ENCODE results near the gene TMEM250. TPM values are rescaled to one million over a fixed set of nuclear protein-coding genes. Genes with fewer than 3 reads are reported as not detected.
A peak's percentile ranks its signal among the peaks of the same experiment; 100 is the strongest.

Gene TMEM250
- total and polyA plus RNA-seq, 5 donors from 2014 or later = 21.5 to 55.6 (median 45.6) TPM

DNA sequence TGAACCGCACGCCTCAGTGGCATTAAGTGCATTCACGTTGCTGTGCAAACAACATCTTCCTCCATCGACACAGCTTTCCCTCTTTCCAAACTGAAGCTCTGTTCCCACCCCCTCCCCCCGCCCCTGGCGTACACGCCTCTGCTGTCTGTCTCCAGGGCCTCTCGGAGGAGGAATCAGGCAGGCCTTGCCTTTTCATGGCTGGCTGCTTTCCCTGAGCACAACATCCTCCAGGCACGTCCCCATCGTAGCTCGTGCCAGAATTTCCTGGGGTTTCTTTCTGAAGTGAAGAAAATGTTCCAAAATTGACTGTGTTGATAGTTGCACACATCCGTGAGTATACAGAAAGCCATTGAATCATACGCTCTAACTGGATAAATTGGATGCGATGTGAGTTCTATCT is 22.3 kb upstream of the TMEM250 start:
- Mint-ChIP-seq H3K4me3 (no peak overlapping the region), H3K27me3 (peaks cover 5% of the 10 kb centered on the region), H3K27ac (no peak overlapping the region), H3K36me3 (no peaks in the 10 kb centered on the region), H3K9me3 (peaks cover 0 to 3% (median 0%) of the 10 kb centered on the region in 7 donors), H3K4me1 (no peaks in the 10 kb centered on the region)
- Histone ChIP-seq H3K4me1 (ENCODE audit: control insufficient read depth, insufficient read depth, low read length, poor library complexity, severe bottlenecking) (no peaks in the 10 kb centered on the region), H3K27me3 (ENCODE audit: control insufficient read depth, insufficient read depth, low read length) (no peaks in the 10 kb centered on the region), H3K9me3 (ENCODE audit: control insufficient read depth in 2 of 2, low read length in 2 of 2) (no peaks in the 10 kb centered on the region), H3K36me3 (ENCODE audit: control insufficient read depth, insufficient read depth, low read length) (no peaks in the 10 kb centered on the region), H3K27ac (ENCODE audit: insufficient read depth, low read length, poor library complexity, severe bottlenecking) (no peak overlapping the region), H3K4me3 (ENCODE audit: low read depth, low read length) (no peak overlapping the region)
- no peak for ATAC-seq (ENCODE audit: low read depth in 2 of 2)
- no peak for DNase-seq

- Histone ChIP-seq H3K27me3 (ENCODE audit: control insufficient read depth, insufficient read depth, low read length) (no peaks in the 10 kb centered on the region), H3K36me3 (ENCODE audit: control insufficient read depth, insufficient read depth, low read length) (no peaks in the 10 kb centered on the region), H3K9me3 (ENCODE audit: control insufficient read depth in 2 of 2, low read length in 2 of 2) (no peaks in the 10 kb centered on the region), H3K27ac (ENCODE audit: insufficient read depth, low read length, poor library complexity, severe bottlenecking) (no peak overlapping the region), H3K4me3 (ENCODE audit: low read depth, low read length) (no peak overlapping the region), H3K4me1 (ENCODE audit: control insufficient read depth, insufficient read depth, low read length, poor library complexity, severe bottlenecking) (no peaks in the 10 kb centered on the region)
- Mint-ChIP-seq H3K4me3 (no peak overlapping the region), H3K9me3 (peaks cover 0 to 3% (median 0%) of the 10 kb centered on the region in 7 donors), H3K27ac (no peak overlapping the region), H3K4me1 (no peaks in the 10 kb centered on the region), H3K36me3 (no peaks in the 10 kb centered on the region), H3K27me3 (peaks cover 9% of the 10 kb centered on the region)
- ATAC-seq (ENCODE audit: low read depth in 2 of 2) (no peak), DNase-seq (no peak)
Observed at GRCh38 chr9:136140046-136140445, 21.4 kb upstream of the TMEM250 start.

- Histone ChIP-seq H3K27ac (ENCODE audit: insufficient read depth, low read length, poor library complexity, severe bottlenecking) (no peak overlapping the region), H3K9me3 (ENCODE audit: control insufficient read depth in 2 of 2, low read length in 2 of 2) (no peaks in the 10 kb centered on the region), H3K36me3 (ENCODE audit: control insufficient read depth, insufficient read depth, low read length) (no peaks in the 10 kb centered on the region), H3K27me3 (ENCODE audit: control insufficient read depth, insufficient read depth, low read length) (no peaks in the 10 kb centered on the region), H3K4me3 (ENCODE audit: low read depth, low read length) (no peak overlapping the region), H3K4me1 (ENCODE audit: control insufficient read depth, insufficient read depth, low read length, poor library complexity, severe bottlenecking) (no peaks in the 10 kb centered on the region)
- no peak overlapping the region for H3K4me3 Mint-ChIP-seq
- H3K36me3 Mint-ChIP-seq = no peaks in the 10 kb centered on the region
- peaks cover 0 to 3% (median 0%) of the 10 kb centered on the region in 7 donors for H3K9me3 Mint-ChIP-seq
- DNase-seq (peak in 2 of 3 donors; percentile 15 to 49), ATAC-seq (ENCODE audit: low read depth in 2 of 2) (no peak)
- H3K27ac Mint-ChIP-seq = no peak overlapping the region
- peaks cover 0 to 8% (median 0%) of the 10 kb centered on the region in 4 donors for H3K4me1 Mint-ChIP-seq
- peaks cover 23% of the 10 kb centered on the region for H3K27me3 Mint-ChIP-seq
Observed at GRCh38 chr9:136138566-136138965, 19.9 kb upstream of the TMEM250 start.

GRCh38 chr9:136137321-136138265 is 18.9 kb upstream of the TMEM250 start:
- H3K27me3 Mint-ChIP-seq = peaks cover 23% of the 10 kb centered on the region
- no peaks in the 10 kb centered on the region for H3K36me3 Mint-ChIP-seq
- Histone ChIP-seq H3K27me3 (ENCODE audit: control insufficient read depth, insufficient read depth, low read length) (no peaks in the 10 kb centered on the region), H3K4me3 (ENCODE audit: low read depth, low read length) (no peak overlapping the region), H3K4me1 (ENCODE audit: control insufficient read depth, insufficient read depth, low read length, poor library complexity, severe bottlenecking) (peaks cover 7% of the 10 kb centered on the region), H3K9me3 (ENCODE audit: control insufficient read depth in 2 of 2, low read length in 2 of 2) (no peaks in the 10 kb centered on the region), H3K36me3 (ENCODE audit: control insufficient read depth, insufficient read depth, low read length) (no peaks in the 10 kb centered on the region), H3K27ac (ENCODE audit: insufficient read depth, low read length, poor library complexity, severe bottlenecking) (no peak overlapping the region)
- H3K9me3 Mint-ChIP-seq = peaks cover 0 to 3% (median 0%) of the 10 kb centered on the region in 7 donors
- no peak overlapping the region for H3K4me3 Mint-ChIP-seq
- no peak for DNase-seq
- ATAC-seq (ENCODE audit: low read depth in 2 of 2) = no peak
- peaks cover 0 to 10% (median 0%) of the 10 kb centered on the region in 4 donors for H3K4me1 Mint-ChIP-seq
- H3K27ac Mint-ChIP-seq = no peak overlapping the region

DNA sequence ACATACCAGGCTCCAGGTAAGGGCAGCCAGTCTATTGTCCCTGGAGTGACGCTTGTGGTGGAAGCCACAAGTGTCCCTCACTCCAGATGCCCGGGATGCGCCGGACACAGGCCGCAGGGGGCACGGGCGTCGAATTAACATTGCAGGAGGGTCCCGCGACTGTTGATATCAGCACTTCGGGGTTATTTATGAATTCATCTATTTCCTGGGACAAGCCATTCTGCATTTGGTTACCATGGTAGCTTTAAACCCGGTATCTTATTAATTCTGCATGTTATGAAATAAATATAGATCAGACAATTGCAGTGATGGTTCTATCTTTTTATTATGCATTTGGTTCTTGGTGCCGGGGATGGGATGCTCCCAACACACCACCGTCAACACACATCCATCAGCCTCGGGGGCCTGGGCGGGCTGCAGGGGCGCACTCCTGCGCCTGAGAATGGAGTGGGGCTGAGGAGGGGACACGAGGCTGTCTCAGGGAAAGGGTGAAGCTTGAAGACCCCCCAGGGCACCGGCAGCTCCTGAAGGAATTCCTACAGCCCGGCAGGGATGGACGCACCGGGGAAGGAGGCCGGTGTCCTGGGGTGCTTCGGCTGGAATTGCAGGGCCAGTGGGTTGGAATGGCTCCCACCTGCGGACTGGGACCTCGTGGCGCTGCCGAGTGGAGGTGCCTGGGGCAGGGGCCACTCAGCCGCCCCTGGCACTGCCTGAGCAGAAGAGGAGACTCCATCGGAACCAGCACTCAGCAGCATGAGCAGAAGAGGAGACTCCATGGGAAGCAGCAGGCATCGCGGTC is 17.7 kb upstream of the TMEM250 start:
- Histone ChIP-seq H3K4me3 (ENCODE audit: low read depth, low read length) (no peak overlapping the region), H3K9me3 (ENCODE audit: control insufficient read depth in 2 of 2, low read length in 2 of 2) (no peaks in the 10 kb centered on the region), H3K4me1 (ENCODE audit: control insufficient read depth, insufficient read depth, low read length, poor library complexity, severe bottlenecking) (peaks cover 9% of the 10 kb centered on the region), H3K27me3 (ENCODE audit: control insufficient read depth, insufficient read depth, low read length) (no peaks in the 10 kb centered on the region), H3K27ac (ENCODE audit: insufficient read depth, low read length, poor library complexity, severe bottlenecking) (no peak overlapping the region), H3K36me3 (ENCODE audit: control insufficient read depth, insufficient read depth, low read length) (no peaks in the 10 kb centered on the region)
- ATAC-seq (ENCODE audit: low read depth in 2 of 2) (no peak), DNase-seq (no peak)
- peaks cover 0 to 1% (median 0%) of the 10 kb centered on the region in 7 donors for H3K9me3 Mint-ChIP-seq
- no peak overlapping the region for H3K27ac Mint-ChIP-seq
- H3K36me3 Mint-ChIP-seq = no peaks in the 10 kb centered on the region
- H3K4me3 Mint-ChIP-seq = no peak overlapping the region
- H3K27me3 Mint-ChIP-seq = peaks cover 29% of the 10 kb centered on the region
- peaks cover 0 to 14% (median 0%) of the 10 kb centered on the region in 4 donors for H3K4me1 Mint-ChIP-seq

DNA sequence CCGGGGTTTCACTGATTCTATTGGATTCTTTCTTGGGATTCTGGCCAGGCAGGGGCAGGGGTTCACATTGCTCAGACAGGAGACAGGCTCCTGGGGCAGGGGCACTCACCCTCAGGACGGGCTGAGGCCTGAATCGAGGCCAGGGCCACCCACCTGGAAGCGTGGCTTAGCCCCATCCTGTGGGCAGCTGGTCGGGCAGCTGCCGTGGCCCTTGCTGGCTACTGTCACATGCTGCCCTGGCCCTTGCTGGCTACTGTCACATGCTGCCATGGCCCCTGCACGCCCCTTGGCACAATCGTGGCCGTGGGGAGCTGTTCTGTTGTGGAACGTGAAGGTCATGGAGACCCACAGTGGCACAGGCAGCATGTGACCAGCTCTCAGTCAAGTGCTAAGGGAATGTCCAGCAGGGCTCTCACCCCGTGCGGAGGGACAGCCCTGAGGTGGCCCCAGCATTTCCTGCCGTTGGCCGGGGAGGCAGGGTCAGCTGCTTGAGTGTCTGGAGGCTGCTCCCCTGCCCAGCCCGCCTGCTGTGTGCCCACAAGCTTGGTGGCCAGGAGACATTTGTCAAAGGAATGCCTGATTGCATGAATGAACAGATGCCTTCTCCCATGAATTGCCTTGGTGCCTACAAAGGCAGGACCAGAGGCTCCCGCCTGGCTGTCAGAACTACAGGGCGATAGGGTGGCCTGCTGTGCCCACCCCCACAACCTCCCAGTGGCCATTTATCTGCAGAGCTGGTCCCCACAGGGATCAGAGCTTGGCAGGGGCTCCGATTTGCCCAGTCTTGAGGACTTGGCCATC is 16.9 kb upstream of the TMEM250 start:
- no peak overlapping the region for H3K27ac Mint-ChIP-seq
- Histone ChIP-seq H3K9me3 (ENCODE audit: control insufficient read depth in 2 of 2, low read length in 2 of 2) (no peaks in the 10 kb centered on the region), H3K27ac (ENCODE audit: insufficient read depth, low read length, poor library complexity, severe bottlenecking) (no peak overlapping the region), H3K4me3 (ENCODE audit: low read depth, low read length) (no peak overlapping the region), H3K27me3 (ENCODE audit: control insufficient read depth, insufficient read depth, low read length) (no peaks in the 10 kb centered on the region), H3K36me3 (ENCODE audit: control insufficient read depth, insufficient read depth, low read length) (no peaks in the 10 kb centered on the region), H3K4me1 (ENCODE audit: control insufficient read depth, insufficient read depth, low read length, poor library complexity, severe bottlenecking) (peaks cover 9% of the 10 kb centered on the region)
- DNase-seq = no peak
- H3K36me3 Mint-ChIP-seq = no peaks in the 10 kb centered on the region
- peaks cover 29% of the 10 kb centered on the region for H3K27me3 Mint-ChIP-seq
- H3K4me1 Mint-ChIP-seq = peaks cover 0 to 14% (median 0%) of the 10 kb centered on the region in 4 donors
- ATAC-seq (ENCODE audit: low read depth in 2 of 2) = no peak
- H3K9me3 Mint-ChIP-seq = no peaks in the 10 kb centered on the region
- no peak overlapping the region for H3K4me3 Mint-ChIP-seq

- no peak overlapping the region for H3K4me3 ChIP-seq (ENCODE audit: low read depth, low read length)
Observed at GRCh38 chr9:136133959-136134484, 15.3 kb upstream of the TMEM250 start.

More at GRCh38 chr9:136133959-136134484, 15.3 kb upstream of the TMEM250 start:
- Mint-ChIP-seq H3K27me3 (peaks cover 29% of the 10 kb centered on the region), H3K4me3 (peak overlapping the region in 2 of 4 donors; percentile 62 to 68), H3K36me3 (no peaks in the 10 kb centered on the region), H3K4me1 (peaks cover 0 to 14% (median 0%) of the 10 kb centered on the region in 4 donors), H3K27ac (no peak overlapping the region), H3K9me3 (no peaks in the 10 kb centered on the region)
- peaks cover 9% of the 10 kb centered on the region for H3K4me1 ChIP-seq (ENCODE audit: control insufficient read depth, insufficient read depth, low read length, poor library complexity, severe bottlenecking)
- no peaks in the 10 kb centered on the region for H3K36me3 ChIP-seq (ENCODE audit: control insufficient read depth, insufficient read depth, low read length)
- H3K27ac ChIP-seq (ENCODE audit: insufficient read depth, low read length, poor library complexity, severe bottlenecking) = no peak overlapping the region
- no peaks in the 10 kb centered on the region for H3K27me3 ChIP-seq (ENCODE audit: control insufficient read depth, insufficient read depth, low read length)
- DNase-seq = no peak
- no peaks in the 10 kb centered on the region for H3K9me3 ChIP-seq (ENCODE audit: control insufficient read depth in 2 of 2, low read length in 2 of 2)
- ATAC-seq (ENCODE audit: low read depth in 2 of 2) = no peak

All from CD4-positive, CD25-positive, alpha-beta regulatory T cell (primary cell).